Subcutaneous adipose tissue (tissue), 4 donors: ENCODE results near the gene IQCC. TPM values are rescaled to one million over a fixed set of nuclear protein-coding genes. Genes with fewer than 3 reads are reported as not detected.

Experiments used
- CTCF ChIP-seq: fragments of 450-650 bp; IDR thresholded peaks from one replicate; pipeline ENCODE4 v1.5.1; 2016; ENCODE audit warnings: low read depth, mild to moderate bottlenecking, control low read depth, antibody characterized with exemption, moderate library complexity
- total RNA-seq, 4 donors: library from RNA; depleted of rRNA; stranded (reverse); fragments of >200 nt; gene quantifications; one replicate each; pipeline ENCODE4 v1.1.0, GENCODE V29; 2016

The IQCC gene
- total RNA-seq, 4 donors from 2014 or later = 0.85 to 1.5 (median 1.1) TPM; not detected in 1

GRCh38 chr1:32234792-32235191, 29.3 kb downstream of the IQCC start:
- TF ChIP-seq CTCF = no peak

- no peak for TF ChIP-seq CTCF
These were observed 33.9 kb downstream of the IQCC start for GRCh38 chr1:32239337-32239736.

GRCh38 chr1:32239790-32240139, 34.3 kb downstream of the IQCC start:
- no peak for TF ChIP-seq CTCF

GRCh38 chr1:32240140-32240951, 34.9 kb downstream of the IQCC start:
- no peak for TF ChIP-seq CTCF

GRCh38 chr1:32241001-32241763, 35.7 kb downstream of the IQCC start:
- no peak for TF ChIP-seq CTCF

DNA sequence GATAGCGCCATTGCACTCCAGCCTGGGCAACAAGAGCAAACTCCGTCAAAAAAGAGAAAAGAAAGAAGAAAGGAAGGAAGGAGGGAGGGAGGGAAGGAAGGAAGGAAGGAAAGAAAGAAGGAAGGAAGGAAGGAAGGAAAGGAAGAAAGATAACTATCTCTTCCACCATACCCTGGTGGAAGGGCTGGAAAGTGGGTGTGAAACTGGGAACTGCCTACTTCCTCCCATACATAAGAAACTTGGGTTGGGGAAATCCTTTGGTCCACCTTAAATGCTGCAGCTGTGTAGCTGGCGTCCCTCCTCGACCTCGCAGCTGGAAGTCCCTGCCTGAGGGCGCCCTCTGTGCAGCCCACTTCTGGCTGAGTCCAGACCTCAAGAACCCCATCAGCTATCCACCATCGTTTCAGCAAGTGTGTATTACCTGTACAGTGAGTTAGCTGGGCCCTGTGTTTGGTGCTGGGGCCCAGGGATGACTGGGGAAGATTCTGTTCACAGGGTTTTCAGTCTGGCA, 36.9 kb downstream of the IQCC start:
- TF ChIP-seq CTCF = no peak

GRCh38 chr1:32246888-32247273, 41.4 kb downstream of the IQCC start, which contains the start of gene FAM167B:
Gene FAM167B (plus strand): TSS chr1:32247222. CDS start chr1:32247422, 200 bp downstream.
- TF ChIP-seq CTCF = no peak
